IgD-negative memory B cell (primary cell): ENCODE data around the gene SHMT1. TPM values are rescaled to one million over a fixed set of nuclear protein-coding genes. Genes with fewer than 3 reads are reported as not detected.
"Not testable (repeated sequence)": the region's sequence is repeated elsewhere in the genome, so short reads cannot be mapped to it uniquely, and the experiment has no call there.

Experiments used
- H3K27ac Mint-ChIP-seq, 3 donors: one replicate each; pipeline ENCODE4 v1.8.0; 2020 to 2022; ENCODE audit warnings: mild to moderate bottlenecking in 3 of 3, mixed read lengths in 3 of 3, moderate library complexity in 1 of 3
- H3K27me3 Mint-ChIP-seq: one replicate; pipeline ENCODE4 v1.8.0; 2021; ENCODE audit warnings: mixed read lengths
- H3K36me3 Mint-ChIP-seq: one replicate; pipeline ENCODE4 v1.8.0; 2020; ENCODE audit warnings: mild to moderate bottlenecking, mixed read lengths
- H3K4me1 Mint-ChIP-seq, 3 donors: one replicate each; pipeline ENCODE4 v1.8.0; 2020 to 2022; ENCODE audit warnings: mixed read lengths in 3 of 3, mild to moderate bottlenecking in 1 of 3
- H3K4me3 Mint-ChIP-seq, 4 donors: one replicate each; pipeline ENCODE4 v1.8.0; 2020 to 2022; ENCODE audit warnings: mild to moderate bottlenecking in 4 of 4, mixed read lengths in 4 of 4, moderate library complexity in 3 of 4
- H3K9me3 Mint-ChIP-seq, 3 donors: one replicate each; pipeline ENCODE4 v1.8.0; 2020 to 2021; ENCODE audit warnings: mixed read lengths in 3 of 3, mild to moderate bottlenecking in 1 of 3
- polyA plus RNA-seq: library from polyadenylated mRNA; unstranded; fragments of 300-500 nt; fragmentation: Illumina TruSeq; gene quantifications from one replicate; pipeline ENCODE4 v1.2.3, GENCODE V29; 2021

Gene SHMT1
- polyA plus RNA-seq, 1 donor from 2014 or later: 18.9 TPM

DNA sequence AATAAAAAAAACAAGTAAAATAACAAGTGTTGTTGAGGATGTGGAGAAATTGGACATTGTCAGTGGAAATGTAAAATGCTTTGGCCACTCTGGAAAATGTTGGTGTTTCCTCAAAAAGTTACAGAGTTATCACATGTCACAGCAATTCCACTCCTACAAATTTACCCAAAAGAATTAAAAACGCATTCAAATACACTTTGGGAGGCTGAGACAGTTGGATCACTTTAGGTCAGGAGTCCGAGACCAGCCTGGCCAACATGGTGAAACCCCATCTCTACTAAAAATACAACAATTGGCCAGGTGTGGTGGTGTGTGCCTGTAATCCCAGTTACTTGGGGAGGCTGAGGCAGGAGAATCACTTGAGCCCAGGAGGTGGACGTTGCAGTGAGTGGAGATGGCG is 54.1 kb downstream of the SHMT1 start:
- H3K4me1 Mint-ChIP-seq: peaks cover 6 to 23% (median 15%) of the 10 kb centered on the region in 3 donors

DNA sequence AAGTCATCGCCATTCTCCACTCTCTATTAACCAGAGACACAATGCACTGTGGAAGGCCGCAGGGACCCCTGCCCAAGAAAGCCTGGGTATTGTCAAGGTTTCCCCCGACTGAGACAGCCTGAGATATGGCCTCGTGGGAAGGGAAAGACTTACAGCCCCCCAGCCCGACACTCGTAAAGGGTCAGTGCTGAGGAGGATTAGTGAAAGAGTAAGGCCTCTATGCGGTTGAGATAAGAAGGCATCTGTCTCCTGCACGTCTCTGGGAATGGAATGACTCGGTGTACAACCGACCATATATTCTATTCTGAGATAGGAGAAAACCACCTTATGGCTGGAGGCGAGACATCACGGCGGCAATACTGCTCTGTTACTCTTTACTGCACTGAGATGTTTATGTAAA is 60.1 kb downstream of the SHMT1 start:
- H3K36me3 Mint-ChIP-seq, H3K27me3 Mint-ChIP-seq, H3K4me3 Mint-ChIP-seq, H3K4me1 Mint-ChIP-seq, H3K9me3 Mint-ChIP-seq: not testable (repeated sequence)
- peak overlapping the region in 1 of 3 donors; percentile 20 for H3K27ac Mint-ChIP-seq

More for the DNA sequence above, 54.1 kb downstream of the SHMT1 start:
- H3K36me3 Mint-ChIP-seq: peaks cover 4% of the 10 kb centered on the region
- no peak overlapping the region for H3K4me3 Mint-ChIP-seq
- H3K27ac Mint-ChIP-seq: no peak overlapping the region
- H3K9me3 Mint-ChIP-seq: no peaks in the 10 kb centered on the region
- H3K27me3 Mint-ChIP-seq: no peaks in the 10 kb centered on the region

DNA sequence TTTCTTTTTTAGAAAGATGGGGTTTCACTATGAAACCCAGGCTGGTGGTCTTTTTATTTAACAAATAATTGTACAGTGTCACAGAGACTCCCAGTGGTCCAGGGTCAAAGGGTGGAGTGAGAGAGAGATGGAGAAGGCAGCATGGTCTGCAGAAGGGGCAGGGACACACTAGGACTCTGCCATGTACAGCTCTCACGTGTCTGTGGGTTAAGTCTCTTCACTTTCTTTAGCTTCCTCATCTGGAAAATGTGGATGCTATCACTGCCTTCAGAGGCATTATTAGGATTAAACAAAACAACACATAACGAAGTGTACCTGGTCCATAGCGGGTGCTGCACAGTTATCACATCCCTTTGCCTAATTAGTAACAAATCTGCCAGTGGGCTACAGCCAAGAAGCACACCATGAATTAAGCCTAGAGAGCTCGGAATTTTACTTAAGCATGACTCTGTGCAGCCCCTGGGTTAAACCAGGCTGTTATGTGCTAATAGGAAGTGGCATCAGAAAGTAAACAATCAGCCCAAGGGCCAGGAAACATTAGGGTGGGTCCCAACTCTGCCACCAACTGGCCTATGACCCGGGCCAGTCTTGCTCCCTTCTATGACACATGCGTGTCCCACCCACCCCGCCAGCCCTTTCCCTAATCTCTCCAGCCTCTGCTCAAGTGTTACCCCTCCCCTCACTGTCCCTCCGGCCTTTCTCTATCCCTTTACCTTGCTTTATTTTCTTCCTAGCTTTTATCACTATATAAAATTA is 62.4 kb downstream of the SHMT1 start:
- Mint-ChIP-seq H3K4me3 (no peak overlapping the region), H3K4me1 (peaks cover 6 to 11% (median 8%) of the 10 kb centered on the region in 3 donors), H3K27me3 (no peaks in the 10 kb centered on the region), H3K9me3 (no peaks in the 10 kb centered on the region), H3K27ac (no peak overlapping the region), H3K36me3 (no peaks in the 10 kb centered on the region)

DNA sequence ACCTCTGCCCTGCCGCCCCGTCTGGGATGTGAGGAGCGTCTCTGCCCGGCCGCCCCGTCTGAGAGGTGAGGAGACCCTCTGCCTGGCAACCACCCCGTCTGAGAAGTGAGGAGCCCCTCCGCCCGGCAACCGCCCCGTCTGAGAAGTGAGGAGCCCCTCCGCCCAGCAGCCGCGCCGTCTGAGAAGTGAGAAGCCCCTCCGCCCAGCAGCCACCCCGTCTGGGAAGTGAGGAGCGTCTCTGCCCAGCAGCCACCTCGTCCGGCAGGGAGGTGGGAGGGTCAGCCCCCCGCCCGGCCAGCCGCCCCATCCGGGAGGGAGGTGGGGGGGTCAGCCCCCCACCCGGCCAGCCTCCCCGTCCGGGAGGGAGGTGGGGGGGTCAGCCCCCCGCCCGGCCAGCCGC is 65.3 kb downstream of the SHMT1 start:
- not testable (repeated sequence) for H3K9me3 Mint-ChIP-seq, H3K27me3 Mint-ChIP-seq, H3K4me3 Mint-ChIP-seq, H3K36me3 Mint-ChIP-seq, H3K27ac Mint-ChIP-seq
- peaks cover 6 to 11% (median 8%) of the 10 kb centered on the region in 3 donors for H3K4me1 Mint-ChIP-seq

DNA sequence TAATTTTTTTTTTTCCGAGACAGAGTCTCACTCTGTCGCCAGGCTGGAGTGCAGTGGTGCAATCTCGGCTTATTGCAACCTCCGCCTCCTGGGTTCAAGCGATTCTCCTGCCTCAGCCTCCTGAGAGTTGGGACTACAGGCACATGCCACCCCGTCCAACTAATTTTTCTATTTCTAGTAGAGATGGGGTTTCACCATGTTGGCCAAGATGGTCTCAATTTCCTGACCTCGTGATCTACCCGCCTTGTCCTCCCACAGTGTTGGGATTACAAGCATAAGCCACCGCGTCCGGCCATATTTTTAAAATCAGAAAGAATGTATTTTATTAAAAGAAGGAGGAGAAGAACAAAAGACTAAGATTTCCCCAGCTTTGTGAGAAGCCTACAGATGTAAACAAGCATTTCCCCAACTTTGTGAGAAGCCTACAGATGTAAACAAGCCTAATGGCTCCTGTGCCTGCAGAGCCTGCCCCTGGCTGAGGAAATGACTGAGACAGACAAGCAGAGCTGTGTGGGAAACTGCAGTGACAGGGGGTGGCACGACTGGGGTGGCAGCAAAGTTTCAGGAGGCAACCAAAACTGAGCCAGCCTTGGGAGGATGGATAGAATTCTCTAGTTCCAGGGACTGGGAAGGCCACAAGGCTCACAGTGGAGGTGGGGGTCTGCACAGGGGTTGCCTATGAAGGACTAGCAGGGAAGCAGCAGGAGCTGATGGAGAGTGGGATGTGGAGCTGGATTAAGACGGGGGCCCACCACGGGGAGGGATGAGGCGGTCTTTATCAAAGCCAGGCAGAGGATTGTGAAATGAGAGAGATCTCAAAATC is 71.4 kb downstream of the SHMT1 start:
- Mint-ChIP-seq H3K27me3 (no peaks in the 10 kb centered on the region), H3K4me1 (peaks cover under 1 to 6% (median 5%) of the 10 kb centered on the region in 3 donors), H3K27ac (no peak overlapping the region), H3K4me3 (no peak overlapping the region), H3K36me3 (peaks cover 2% of the 10 kb centered on the region), H3K9me3 (no peaks in the 10 kb centered on the region)

DNA sequence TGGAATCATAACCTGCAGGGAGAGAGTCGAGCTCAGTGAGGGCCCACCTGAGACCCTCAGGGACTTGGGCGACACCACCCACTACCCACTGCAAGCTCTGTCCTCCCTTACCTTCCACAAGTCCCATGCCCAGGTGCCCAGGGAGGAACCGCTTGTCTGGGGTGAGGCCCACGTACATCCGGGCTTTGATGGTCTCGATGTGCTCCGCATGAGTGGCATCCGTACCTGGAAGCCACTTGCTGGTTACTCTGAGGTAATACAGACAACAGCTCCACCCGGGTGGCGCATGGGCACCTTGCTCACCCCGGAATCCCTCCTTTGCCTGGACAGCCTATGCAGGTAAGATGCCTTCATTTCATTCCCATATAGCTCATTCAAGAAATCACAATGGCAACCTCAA is 78.1 kb downstream of the SHMT1 start:
- peak overlapping the region in 1 of 3 donors; percentile 74 for H3K27ac Mint-ChIP-seq

DNA sequence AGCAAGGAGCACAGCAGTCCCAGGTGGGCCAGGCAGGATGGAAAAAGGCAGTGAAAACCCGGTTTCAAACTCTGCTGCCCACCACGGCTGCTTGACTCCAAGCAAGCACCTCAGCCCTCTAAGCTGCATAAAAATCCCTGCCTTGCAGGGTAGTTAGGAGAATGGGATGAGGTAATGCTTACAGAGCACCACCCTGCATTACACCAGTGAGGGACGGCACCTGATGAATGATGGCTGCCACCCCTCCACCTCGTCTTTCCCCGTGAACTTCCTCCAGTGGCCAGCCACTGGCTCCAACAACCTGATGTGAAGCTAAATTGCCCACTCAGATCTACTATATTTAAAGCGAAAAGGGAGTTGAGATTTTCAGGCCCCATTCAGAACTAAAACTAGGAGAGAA is 81.6 kb downstream of the SHMT1 start:
- Mint-ChIP-seq H3K27ac (no peak overlapping the region), H3K4me3 (no peak overlapping the region), H3K4me1 (no peaks in the 10 kb centered on the region), H3K9me3 (no peaks in the 10 kb centered on the region), H3K27me3 (no peaks in the 10 kb centered on the region), H3K36me3 (peaks cover 7% of the 10 kb centered on the region)

More for the DNA sequence above, 78.1 kb downstream of the SHMT1 start:
- Mint-ChIP-seq H3K36me3 (peaks cover 9% of the 10 kb centered on the region), H3K4me1 (no peaks in the 10 kb centered on the region), H3K27me3 (no peaks in the 10 kb centered on the region), H3K9me3 (no peaks in the 10 kb centered on the region), H3K4me3 (no peak overlapping the region)

DNA sequence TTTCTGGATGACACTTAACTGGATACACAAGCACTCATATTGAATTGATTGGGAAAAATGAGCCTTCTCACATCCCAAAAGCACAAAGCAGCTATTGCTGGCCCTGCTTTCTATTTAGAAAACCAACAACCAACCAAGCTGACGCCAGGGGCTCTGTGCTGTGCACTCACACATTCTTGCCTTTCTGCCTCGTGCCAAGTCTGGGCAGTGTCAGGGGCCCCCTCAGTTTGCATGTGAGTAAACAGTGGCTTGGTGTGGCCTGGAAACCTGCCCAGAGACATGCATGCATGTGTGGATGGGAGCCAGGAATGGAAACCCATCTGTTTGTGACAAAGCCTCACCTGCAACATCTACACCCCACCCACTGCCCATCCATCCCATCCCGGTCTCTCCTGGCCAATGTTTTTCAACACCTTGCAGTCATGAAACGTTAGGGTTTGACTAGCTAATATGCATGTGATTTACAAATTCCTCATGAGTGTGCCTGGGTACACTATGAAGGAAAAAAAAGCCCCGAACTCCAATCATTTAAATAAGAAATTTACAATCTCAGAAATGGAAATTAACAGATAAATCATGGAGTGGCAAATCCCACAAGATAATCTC is 82.5 kb downstream of the SHMT1 start:
- Mint-ChIP-seq H3K4me3 (no peak overlapping the region), H3K27me3 (no peaks in the 10 kb centered on the region), H3K36me3 (peaks cover 6% of the 10 kb centered on the region)

DNA sequence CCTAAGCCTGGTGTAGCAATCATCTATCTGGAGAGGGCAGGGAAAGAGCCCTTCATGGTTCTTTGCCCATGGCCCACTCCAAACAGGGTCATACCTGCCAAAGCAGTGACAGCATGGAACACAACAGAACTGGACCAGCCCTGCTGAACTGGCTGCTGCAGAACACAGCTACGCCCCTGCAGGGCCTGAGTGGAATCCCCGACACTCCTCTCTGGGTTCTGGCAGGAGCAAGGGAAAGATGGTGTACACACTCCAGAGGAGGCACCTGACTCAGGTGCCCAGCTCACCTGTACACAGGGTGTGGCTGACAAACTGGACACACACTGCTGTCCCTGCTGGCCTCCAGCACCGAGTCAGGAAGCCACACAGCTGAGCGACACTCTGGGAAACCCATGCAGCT is 83.1 kb downstream of the SHMT1 start:
- Mint-ChIP-seq H3K27ac (no peak overlapping the region), H3K4me1 (no peaks in the 10 kb centered on the region), H3K9me3 (no peaks in the 10 kb centered on the region), H3K4me3 (no peak overlapping the region), H3K27me3 (no peaks in the 10 kb centered on the region), H3K36me3 (peaks cover 4% of the 10 kb centered on the region)

More for the DNA sequence above, 82.5 kb downstream of the SHMT1 start:
- no peak overlapping the region for H3K27ac Mint-ChIP-seq
- no peaks in the 10 kb centered on the region for H3K4me1 Mint-ChIP-seq
- no peaks in the 10 kb centered on the region for H3K9me3 Mint-ChIP-seq

DNA sequence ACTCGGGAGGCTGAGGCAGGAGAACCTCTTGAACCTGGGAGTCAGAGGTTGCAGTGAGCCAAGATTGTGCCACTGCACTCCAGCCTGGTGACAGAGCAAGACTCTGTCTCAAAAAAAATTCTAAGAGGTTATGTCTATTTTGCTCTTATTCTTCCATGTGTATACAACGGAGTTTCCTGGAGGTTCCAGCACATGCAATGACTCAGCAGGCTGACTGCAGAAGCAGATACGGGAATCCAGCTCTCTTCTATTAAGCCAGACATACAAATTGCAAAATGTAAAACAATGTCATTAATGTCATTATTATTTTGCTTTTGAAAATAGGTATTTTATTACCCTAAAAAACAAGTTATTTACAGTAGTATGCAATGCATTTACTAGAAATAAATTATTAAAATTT is 84.5 kb downstream of the SHMT1 start:
- Mint-ChIP-seq H3K27me3 (no peaks in the 10 kb centered on the region), H3K9me3 (no peaks in the 10 kb centered on the region), H3K27ac (no peak overlapping the region), H3K36me3 (peaks cover 4% of the 10 kb centered on the region), H3K4me3 (no peak overlapping the region), H3K4me1 (no peaks in the 10 kb centered on the region)

Other genes starting within 250 kb of the SHMT1 start
- gene ALKBH5, start 179.7 kb downstream of the SHMT1 start, polyA plus RNA-seq: 144 TPM
- gene LLGL1, start 137.9 kb downstream of the SHMT1 start, polyA plus RNA-seq: 0.40 TPM
- 150 TPM for gene FLII, start 104.8 kb downstream of the SHMT1 start, polyA plus RNA-seq
- gene MIEF2, start 102.9 kb downstream of the SHMT1 start, polyA plus RNA-seq: 12.3 TPM
- 19.5 TPM for gene TOP3A, start 48.6 kb downstream of the SHMT1 start, polyA plus RNA-seq
- 5.2 TPM for gene SMCR8, start 48.3 kb downstream of the SHMT1 start, polyA plus RNA-seq
- gene EVPLL, start 14.2 kb upstream of the SHMT1 start, polyA plus RNA-seq: not detected
- gene LGALS9C, start 113.2 kb upstream of the SHMT1 start, polyA plus RNA-seq: not detected